NB4 (cell line): ENCODE data around the gene ZNF219.

Experiments used
- POLR2A ChIP-seq: IDR thresholded peaks from 2 replicates; pipeline ENCODE4 v1.6.1; 2011; ENCODE audit warnings: mild to moderate bottlenecking; ENCODE audit not compliant: insufficient read length; ENCODE audit errors: extremely low read depth
- TF ChIP-seq, protein P1 (sequence below): IDR thresholded peaks from one replicate; pipeline ENCODE4 v1.5.1; 2012; ENCODE audit warnings: low read depth, low read length

DNA sequence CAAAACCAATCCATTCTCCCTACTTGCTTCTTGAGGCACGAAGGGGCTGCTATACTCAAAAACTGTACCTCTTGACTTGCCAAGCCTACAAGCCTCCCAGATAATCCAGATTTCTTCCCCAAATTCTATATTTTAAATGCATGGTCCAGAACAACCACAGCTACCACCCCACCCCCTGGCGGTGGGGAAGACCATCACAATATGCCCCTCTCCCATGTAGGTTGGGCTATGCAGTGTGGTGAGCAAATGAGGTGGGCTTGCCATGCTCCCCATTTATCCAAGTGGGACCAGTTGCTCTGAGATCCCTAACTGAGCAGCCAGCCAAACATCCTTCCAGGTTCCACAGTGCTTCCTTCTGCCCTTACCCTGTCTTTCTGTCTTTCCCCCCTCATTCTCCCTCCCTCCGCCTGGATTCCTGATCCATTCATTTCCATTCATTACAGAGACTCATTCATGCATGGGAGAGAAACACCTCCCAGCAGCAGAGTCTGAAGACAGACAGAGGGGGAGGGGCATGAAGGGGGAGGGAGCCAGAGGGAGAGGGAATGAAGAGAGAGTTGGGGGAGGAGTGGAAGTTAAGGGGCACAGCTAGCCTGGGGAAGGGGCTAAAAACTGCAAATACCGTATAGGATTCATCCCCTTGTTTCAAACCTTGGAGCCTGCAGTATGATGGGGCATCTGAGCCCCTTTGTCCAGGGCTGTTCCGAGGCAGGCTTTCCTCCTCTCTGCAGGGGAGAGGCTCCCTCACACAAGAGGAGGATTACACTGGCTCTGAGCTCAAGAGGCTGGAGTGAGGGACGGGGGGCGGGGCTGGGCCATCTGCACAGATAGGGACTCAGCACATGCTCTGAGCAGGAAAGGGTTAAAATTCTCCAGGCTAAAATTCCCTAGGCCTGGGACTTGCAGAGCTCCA, 4.4 kb downstream of the ZNF219 start:
- TF ChIP-seq POLR2A: no peak
- TF ChIP-seq, protein P1, sequence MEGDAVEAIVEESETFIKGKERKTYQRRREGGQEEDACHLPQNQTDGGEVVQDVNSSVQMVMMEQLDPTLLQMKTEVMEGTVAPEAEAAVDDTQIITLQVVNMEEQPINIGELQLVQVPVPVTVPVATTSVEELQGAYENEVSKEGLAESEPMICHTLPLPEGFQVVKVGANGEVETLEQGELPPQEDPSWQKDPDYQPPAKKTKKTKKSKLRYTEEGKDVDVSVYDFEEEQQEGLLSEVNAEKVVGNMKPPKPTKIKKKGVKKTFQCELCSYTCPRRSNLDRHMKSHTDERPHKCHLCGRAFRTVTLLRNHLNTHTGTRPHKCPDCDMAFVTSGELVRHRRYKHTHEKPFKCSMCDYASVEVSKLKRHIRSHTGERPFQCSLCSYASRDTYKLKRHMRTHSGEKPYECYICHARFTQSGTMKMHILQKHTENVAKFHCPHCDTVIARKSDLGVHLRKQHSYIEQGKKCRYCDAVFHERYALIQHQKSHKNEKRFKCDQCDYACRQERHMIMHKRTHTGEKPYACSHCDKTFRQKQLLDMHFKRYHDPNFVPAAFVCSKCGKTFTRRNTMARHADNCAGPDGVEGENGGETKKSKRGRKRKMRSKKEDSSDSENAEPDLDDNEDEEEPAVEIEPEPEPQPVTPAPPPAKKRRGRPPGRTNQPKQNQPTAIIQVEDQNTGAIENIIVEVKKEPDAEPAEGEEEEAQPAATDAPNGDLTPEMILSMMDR: no peak
